Measurements from ENCODE around the gene FRMPD4.

- no peak for TF ChIP-seq CSRNP3 (CRISPR knock-in tag; IDR thresholded peaks at IDR 0.05)
- TF ChIP-seq ARNTL (CRISPR knock-in tag; IDR thresholded peaks at IDR 0.05; ENCODE audit: borderline replicate concordance, low read depth) = no peak
- TF ChIP-seq TCF4 (CRISPR knock-in tag; IDR thresholded peaks at IDR 0.05; ENCODE audit: borderline replicate concordance) = no peak
- TF ChIP-seq CREB5 (CRISPR knock-in tag; IDR thresholded peaks at IDR 0.05; ENCODE audit: low read depth) = no peak
- TF ChIP-seq OSR1 (CRISPR knock-in tag; IDR thresholded peaks at IDR 0.05) = no peak
- no peak for TF ChIP-seq TSHZ2 (CRISPR knock-in tag; IDR thresholded peaks at IDR 0.05)
- no peak for TF ChIP-seq ZNF565 (CRISPR knock-in tag; conservative IDR thresholded peaks at IDR 0.05; ENCODE audit: low read depth)
- TF ChIP-seq ZNF8 (CRISPR knock-in tag; IDR thresholded peaks at IDR 0.05) = no peak
- no peak for TF ChIP-seq ISL1 (CRISPR knock-in tag; IDR thresholded peaks at IDR 0.05)
- no peak for TF ChIP-seq ZFP3 (CRISPR knock-in tag; IDR thresholded peaks at IDR 0.05)
- TF ChIP-seq PPARA (CRISPR knock-in tag; IDR thresholded peaks at IDR 0.05; ENCODE audit: borderline replicate concordance) = no peak
- no peak for TF ChIP-seq ZC3H10 (CRISPR knock-in tag; IDR thresholded peaks at IDR 0.05)
- TF ChIP-seq PATZ1 (CRISPR knock-in tag; IDR thresholded peaks at IDR 0.05; ENCODE audit: borderline replicate concordance) = no peak
These were observed 519.6 kb downstream of the FRMPD4 start for GRCh38 chrX:12657881-12658280.

Data from SK-N-SH treated with all-trans-retinoic acid at 6 μM for 48 hours (cell line).